Kidney (tissue), 14 donors: ENCODE data around the gene ABL1. TPM values are rescaled to one million over a fixed set of nuclear protein-coding genes. Genes with fewer than 3 reads are reported as not detected.

Source experiments
- DNase-seq, 5 donors: peaks; one replicate each; pipeline ENCODE4 v3.0.0-alpha.2; 2013 to 2020
- FAIRE-seq: peaks from 2 replicates; lab custom pipeline; 2012; peaks lifted over from hg19 to GRCh38; lab: Jason Lieb, UNC
- H3K27ac ChIP-seq, 2 donors: one replicate each; pipeline ENCODE4 v1.7.0; 2013; ENCODE audit warnings: low read depth in 2 of 2, low read length in 2 of 2, inconsistent platforms in 1 of 2
- H3K27me3 ChIP-seq: one replicate; pipeline ENCODE4 v1.7.1; 2013; ENCODE audit warnings: low read length, inconsistent platforms; ENCODE audit not compliant: control insufficient read depth, insufficient read depth
- H3K36me3 ChIP-seq, 3 donors: one replicate each; pipeline versions ENCODE4 v1.7.0 to v1.7.1; 2013; ENCODE audit warnings: low read length in 3 of 3, control low read depth in 1 of 3, inconsistent platforms in 1 of 3; ENCODE audit not compliant: insufficient read depth in 3 of 3, control insufficient read depth in 2 of 3
- H3K4me1 ChIP-seq, 3 donors: one replicate each; pipeline versions ENCODE4 v1.7.0 to v1.7.1; 2013; ENCODE audit warnings: low read length in 3 of 3, inconsistent platforms in 1 of 3, low read depth in 1 of 3; ENCODE audit not compliant: control insufficient read depth in 2 of 3, insufficient read depth in 2 of 3
- H3K4me3 ChIP-seq, 3 donors: one replicate each; pipeline versions ENCODE4 v1.7.0 to v1.8.1; 2013; ENCODE audit warnings: low read length in 3 of 3, control low read depth in 1 of 3, inconsistent platforms in 1 of 3
- H3K9ac ChIP-seq, 3 donors: one replicate each; pipeline versions ENCODE4 v1.7.0 to v1.7.1; 2013; ENCODE audit warnings: low read length in 3 of 3, control low read depth in 1 of 3, inconsistent platforms in 1 of 3
- H3K9me3 ChIP-seq, 3 donors: one replicate each; pipeline versions ENCODE4 v1.7.0 to v1.7.1; 2013; ENCODE audit warnings: low read length in 3 of 3, control low read depth in 1 of 3, inconsistent platforms in 1 of 3; ENCODE audit not compliant: control insufficient read depth in 2 of 3, insufficient read depth in 1 of 3
- intact Hi-C: fragments of 100-400 bp; cut with DNase I; formaldehyde crosslinking; loops from one replicate; pipeline ENCODE4 v1.11.1; 2022
- polyA plus RNA-seq: library from polyadenylated mRNA; stranded (reverse); fragments of 350-450 nt; fragmentation: Illumina TruSeq; extraction: RNeasy Lipid Tissue Mini Kit (QIAGEN cat#74804); gene quantifications from one replicate; pipeline ENCODE4 v1.2.3, GENCODE V29; 2014; ENCODE audit warnings: low read depth, low replicate concordance; ENCODE audit not compliant: insufficient read depth
- total RNA-seq: library from RNA; stranded (reverse); fragmentation: NEBNext Ultra II Directional; extraction: Animal tissue kit (Norgen Biotek cat#: 25700); gene quantifications from one replicate; pipeline ENCODE4 v1.2.1, GENCODE V29; 2021
- TF ChIP-seq, protein P1 (sequence below): IDR thresholded peaks from 3 replicates; pipeline ENCODE4 v1.5.1; 2012; ENCODE audit warnings: mild to moderate bottlenecking, moderate library complexity, borderline replicate concordance; ENCODE audit not compliant: insufficient read depth; ENCODE audit errors: extremely low read depth
- donor health status: control.
- donor health status: control.
- donor health status: control.
- donor health status: control.
- donor health status: control.
- donor health status: DM: yes; HTN: yes; CAD: no.
- donor health status: Normal renal cell carcinoma (clear cell type).

The ABL1 gene
- total and polyA plus RNA-seq, 2 donors from 2014 or later: 15.0 to 63.6 TPM

DNA sequence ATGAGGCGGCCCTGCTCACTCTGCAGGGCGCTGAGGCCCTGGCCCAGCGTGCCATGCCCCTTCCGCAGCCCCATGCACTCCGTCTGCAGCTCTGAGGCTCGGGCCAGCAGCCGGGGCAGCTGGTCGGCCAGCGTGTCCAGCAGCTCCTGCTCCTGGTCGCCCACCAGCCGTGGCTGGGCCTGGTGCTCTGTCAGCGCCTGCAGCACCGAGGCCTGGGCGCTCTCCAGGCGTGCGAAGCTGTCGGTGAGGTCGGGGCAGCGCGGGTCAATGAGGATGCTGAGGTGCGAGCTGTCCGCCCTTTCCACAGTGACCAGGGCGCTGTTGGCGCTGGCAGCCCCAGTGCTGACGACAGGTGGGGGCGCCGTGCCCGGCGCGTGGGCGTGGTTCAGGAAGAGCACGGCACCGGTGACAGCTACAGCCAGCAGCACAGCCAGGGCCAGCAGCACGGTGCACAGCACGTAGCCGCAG, 94.6 kb downstream of the ABL1 start:
- H3K9ac ChIP-seq: no peak overlapping the region
- no peak overlapping the region for H3K4me3 ChIP-seq
- no peak overlapping the region for H3K27ac ChIP-seq
- H3K27me3 ChIP-seq: peaks cover 3% of the 10 kb centered on the region
- H3K36me3 ChIP-seq: no peaks in the 10 kb centered on the region
- no peaks in the 10 kb centered on the region for H3K9me3 ChIP-seq
- peak in 1 of 5 donors; percentile 52 for DNase-seq
- H3K4me1 ChIP-seq: no peaks in the 10 kb centered on the region
- intact Hi-C loops: loop anchor here (10.0 kb wide), 1 partner anchor 225 kb away; no protein-coding TSS in a partner anchor
- TF ChIP-seq, protein P1, sequence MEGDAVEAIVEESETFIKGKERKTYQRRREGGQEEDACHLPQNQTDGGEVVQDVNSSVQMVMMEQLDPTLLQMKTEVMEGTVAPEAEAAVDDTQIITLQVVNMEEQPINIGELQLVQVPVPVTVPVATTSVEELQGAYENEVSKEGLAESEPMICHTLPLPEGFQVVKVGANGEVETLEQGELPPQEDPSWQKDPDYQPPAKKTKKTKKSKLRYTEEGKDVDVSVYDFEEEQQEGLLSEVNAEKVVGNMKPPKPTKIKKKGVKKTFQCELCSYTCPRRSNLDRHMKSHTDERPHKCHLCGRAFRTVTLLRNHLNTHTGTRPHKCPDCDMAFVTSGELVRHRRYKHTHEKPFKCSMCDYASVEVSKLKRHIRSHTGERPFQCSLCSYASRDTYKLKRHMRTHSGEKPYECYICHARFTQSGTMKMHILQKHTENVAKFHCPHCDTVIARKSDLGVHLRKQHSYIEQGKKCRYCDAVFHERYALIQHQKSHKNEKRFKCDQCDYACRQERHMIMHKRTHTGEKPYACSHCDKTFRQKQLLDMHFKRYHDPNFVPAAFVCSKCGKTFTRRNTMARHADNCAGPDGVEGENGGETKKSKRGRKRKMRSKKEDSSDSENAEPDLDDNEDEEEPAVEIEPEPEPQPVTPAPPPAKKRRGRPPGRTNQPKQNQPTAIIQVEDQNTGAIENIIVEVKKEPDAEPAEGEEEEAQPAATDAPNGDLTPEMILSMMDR: no peak
- no peak for FAIRE-seq

DNA sequence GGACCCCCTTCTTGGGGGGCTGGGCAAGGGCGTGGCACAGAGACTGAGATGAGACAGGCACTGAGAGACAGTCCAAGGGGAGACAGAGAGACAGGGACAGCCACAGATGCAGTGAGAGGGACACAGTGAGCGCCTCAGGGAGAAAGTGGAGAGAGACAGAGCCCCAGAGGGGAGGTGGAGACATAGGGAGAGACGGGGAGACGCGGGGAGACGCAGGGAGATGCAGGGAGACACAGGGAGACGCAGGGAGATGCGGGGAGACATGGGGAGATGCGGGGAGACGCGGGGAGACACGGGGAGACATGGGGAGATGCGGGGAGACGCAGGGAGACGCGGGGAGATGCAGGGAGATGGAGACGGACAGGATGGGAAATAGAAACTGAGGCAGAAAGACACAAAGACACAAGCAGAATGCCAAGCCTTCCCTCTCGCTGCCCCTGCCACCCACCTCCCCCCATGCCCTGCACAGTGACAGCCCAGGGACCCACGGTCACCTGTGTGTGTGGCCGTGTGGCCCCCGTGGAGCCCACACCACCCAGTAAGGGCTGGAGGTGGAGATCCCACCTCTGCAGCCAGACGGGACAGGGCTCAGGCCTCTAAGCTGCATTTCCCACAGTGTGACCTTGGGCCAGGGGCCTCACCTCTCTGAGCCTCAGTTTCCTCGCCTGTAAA, 95.2 kb downstream of the ABL1 start:
- Histone ChIP-seq H3K27ac (no peak overlapping the region), H3K27me3 (peaks cover 3% of the 10 kb centered on the region), H3K4me3 (no peak overlapping the region), H3K36me3 (no peaks in the 10 kb centered on the region), H3K9ac (no peak overlapping the region), H3K4me1 (no peaks in the 10 kb centered on the region), H3K9me3 (no peaks in the 10 kb centered on the region)
- intact Hi-C loops: loop anchor here (10.0 kb wide), 1 partner anchor 225 kb away; no protein-coding TSS in a partner anchor
- TF ChIP-seq, protein P1: no peak
- FAIRE-seq (no peak), DNase-seq (peak in 1 of 5 donors; percentile 31)

DNA sequence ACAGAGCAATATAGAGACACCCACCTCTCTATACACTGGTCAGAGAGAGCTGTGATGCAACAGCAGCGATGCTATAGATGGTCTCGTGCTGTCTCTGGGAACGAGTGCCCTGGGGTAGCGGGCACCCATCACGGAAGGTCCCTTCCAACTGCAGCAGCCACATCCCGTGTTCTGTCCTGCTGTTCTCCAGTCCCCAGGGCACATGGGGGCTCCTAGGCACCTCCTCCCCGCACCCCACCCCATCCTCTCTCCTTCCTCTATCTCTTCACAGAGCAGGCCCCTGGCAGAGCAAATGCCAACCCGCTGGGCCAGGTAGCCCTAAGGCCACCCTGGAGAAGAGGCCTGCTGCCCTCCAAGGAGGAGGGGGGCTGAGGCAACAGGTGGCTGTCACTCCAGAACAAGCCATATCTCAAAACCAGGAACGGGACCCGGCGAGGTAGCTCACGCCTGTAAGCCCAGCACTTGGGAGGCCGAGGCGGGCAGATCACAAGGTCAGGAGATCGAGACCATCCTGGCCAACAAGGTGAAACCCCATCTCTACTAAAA, 95.8 kb downstream of the ABL1 start:
- DNase-seq (no peak), FAIRE-seq (no peak)
- Histone ChIP-seq H3K27me3 (peaks cover 3% of the 10 kb centered on the region), H3K9ac (no peak overlapping the region), H3K36me3 (no peaks in the 10 kb centered on the region), H3K9me3 (no peaks in the 10 kb centered on the region), H3K27ac (no peak overlapping the region), H3K4me1 (no peaks in the 10 kb centered on the region), H3K4me3 (no peak overlapping the region)
- intact Hi-C loops: loop anchor here (10.0 kb wide), 1 partner anchor 226 kb away; no protein-coding TSS in a partner anchor
- TF ChIP-seq, protein P1: no peak
